Natural killer cell (primary cell): ENCODE measurements around the gene SCGB3A2. TPM values are rescaled to one million over a fixed set of nuclear protein-coding genes. Genes with fewer than 3 reads are reported as not detected.

Experiments used
- ATAC-seq, 3 donors: fragments of 150-1000 bp in 2 of 3; fragments of 200-7000 bp in 1 of 3; cut with Tn5 transposase; 1 replicate in 1 of 3; 2 replicates in 2 of 3; pipeline ENCODE4 v1.10.0; 2021; ENCODE audit warnings: mild to moderate bottlenecking in 2 of 3, moderate library complexity in 2 of 3
- DNase-seq, 2 donors: peaks; one replicate each; pipeline versions ENCODE4 v3.0.0 to v3.0.0-alpha.2; 2013 to 2021; ENCODE audit warnings: mixed read lengths in 1 of 2
- H3K27ac ChIP-seq: one replicate; pipeline ENCODE4 v1.5.1; 2013; ENCODE audit warnings: mild to moderate bottlenecking, low read length
- H3K27me3 ChIP-seq: one replicate; pipeline ENCODE4 v1.6.1; 2013; ENCODE audit warnings: low read length; ENCODE audit not compliant: control insufficient read depth, insufficient read depth
- H3K36me3 ChIP-seq: one replicate; pipeline ENCODE4 v1.6.1; 2013; ENCODE audit warnings: low read length; ENCODE audit not compliant: control insufficient read depth, insufficient read depth
- H3K4me1 ChIP-seq: one replicate; pipeline ENCODE4 v1.6.1; 2013; ENCODE audit warnings: low read length; ENCODE audit not compliant: control insufficient read depth, insufficient read depth
- H3K4me3 ChIP-seq: one replicate; pipeline ENCODE4 v1.5.1; 2013; ENCODE audit warnings: low read length
- H3K9me3 ChIP-seq: one replicate; pipeline ENCODE4 v1.6.1; 2013; ENCODE audit warnings: low read length; ENCODE audit not compliant: control insufficient read depth, insufficient read depth
- H3K27ac Mint-ChIP-seq, 2 donors: one replicate each; pipeline ENCODE4 v1.8.0; 2022; ENCODE audit warnings: mild to moderate bottlenecking in 2 of 2, mixed read lengths in 2 of 2, moderate library complexity in 1 of 2
- H3K27me3 Mint-ChIP-seq, 2 donors: one replicate each; pipeline ENCODE4 v1.8.0; 2022; ENCODE audit warnings: low read depth in 2 of 2, mixed read lengths in 2 of 2
- H3K36me3 Mint-ChIP-seq: one replicate; pipeline ENCODE4 v1.8.0; 2022; ENCODE audit warnings: mixed read lengths
- H3K4me1 Mint-ChIP-seq, 2 donors: one replicate each; pipeline ENCODE4 v1.8.0; 2022; ENCODE audit warnings: mixed read lengths in 2 of 2
- H3K4me3 Mint-ChIP-seq: one replicate; pipeline ENCODE4 v1.8.0; 2022; ENCODE audit warnings: mild to moderate bottlenecking, moderate library complexity, mixed read lengths
- H3K9me3 Mint-ChIP-seq, 2 donors: one replicate each; pipeline ENCODE4 v1.8.0; 2022; ENCODE audit warnings: mixed read lengths in 2 of 2
- WGBS: methylation state at CpG from one replicate; pipeline ENCODE4 v1.1.7; 2013; ENCODE audit warnings: missing lambda C conversion rate; ENCODE audit not compliant: insufficient coverage; 5-methylcytosine and 5-hydroxymethylcytosine counted together
- intact Hi-C: fragments of 100-400 bp; cut with micrococcal nuclease; formaldehyde crosslinking; loops from one replicate; pipeline ENCODE4 v1.14.2; 2022
- total RNA-seq, 4 donors: library from RNA; stranded (reverse); fragments of 120-200 nt in 1 of 4; gene quantifications; one replicate each; pipeline versions ENCODE4 v1.2.3 to v1.2.4, GENCODE V29; 2013 to 2022
- TF ChIP-seq, protein P1 (sequence below): fragments of 200-600 bp; IDR thresholded peaks from one replicate; pipeline ENCODE4 v1.8.0; 2022; ENCODE audit warnings: antibody characterized with exemption

Gene SCGB3A2
- total RNA-seq, 3 donors from 2014 or later (not counting 1 experiment from before 2014, with no cell fraction given): 1.2 TPM; not detected in 2

DNA sequence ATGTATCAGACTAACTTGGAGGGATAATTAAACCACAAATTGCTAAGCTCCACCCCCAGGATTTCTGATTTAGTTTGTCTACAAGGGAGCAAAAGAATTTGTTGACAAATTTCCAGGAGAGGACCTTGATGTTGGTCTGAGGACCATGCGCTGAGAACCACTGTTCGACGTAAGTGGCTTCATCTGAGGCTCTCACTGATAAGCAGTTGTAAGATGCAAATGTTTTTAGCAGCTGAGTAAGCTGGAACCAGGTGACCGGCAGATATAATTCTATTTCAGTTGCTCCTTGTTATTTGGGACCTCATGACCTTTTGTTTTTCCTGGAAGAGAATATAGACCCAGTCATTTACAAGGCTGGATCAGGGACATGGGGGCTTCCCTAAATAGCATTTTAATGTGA, 32.9 kb upstream of the SCGB3A2 start:
- H3K27ac Mint-ChIP-seq: no peak overlapping the region
- H3K4me3 Mint-ChIP-seq: no peak overlapping the region
- no peaks in the 10 kb centered on the region for H3K9me3 Mint-ChIP-seq
- H3K36me3 ChIP-seq: no peaks in the 10 kb centered on the region
- WGBS: 94% methylated on average over 4 of the region's 4 CpGs
- no peak overlapping the region for H3K4me3 ChIP-seq
- intact Hi-C loops: no loop called here
- peaks cover 2% of the 10 kb centered on the region for H3K27me3 ChIP-seq
- no peaks in the 10 kb centered on the region for H3K36me3 Mint-ChIP-seq
- H3K27ac ChIP-seq: no peak overlapping the region
- no peaks in the 10 kb centered on the region for H3K4me1 Mint-ChIP-seq
- no peaks in the 10 kb centered on the region for H3K9me3 ChIP-seq
- DNase-seq (no peak), ATAC-seq (no peak)
- TF ChIP-seq, protein P1, sequence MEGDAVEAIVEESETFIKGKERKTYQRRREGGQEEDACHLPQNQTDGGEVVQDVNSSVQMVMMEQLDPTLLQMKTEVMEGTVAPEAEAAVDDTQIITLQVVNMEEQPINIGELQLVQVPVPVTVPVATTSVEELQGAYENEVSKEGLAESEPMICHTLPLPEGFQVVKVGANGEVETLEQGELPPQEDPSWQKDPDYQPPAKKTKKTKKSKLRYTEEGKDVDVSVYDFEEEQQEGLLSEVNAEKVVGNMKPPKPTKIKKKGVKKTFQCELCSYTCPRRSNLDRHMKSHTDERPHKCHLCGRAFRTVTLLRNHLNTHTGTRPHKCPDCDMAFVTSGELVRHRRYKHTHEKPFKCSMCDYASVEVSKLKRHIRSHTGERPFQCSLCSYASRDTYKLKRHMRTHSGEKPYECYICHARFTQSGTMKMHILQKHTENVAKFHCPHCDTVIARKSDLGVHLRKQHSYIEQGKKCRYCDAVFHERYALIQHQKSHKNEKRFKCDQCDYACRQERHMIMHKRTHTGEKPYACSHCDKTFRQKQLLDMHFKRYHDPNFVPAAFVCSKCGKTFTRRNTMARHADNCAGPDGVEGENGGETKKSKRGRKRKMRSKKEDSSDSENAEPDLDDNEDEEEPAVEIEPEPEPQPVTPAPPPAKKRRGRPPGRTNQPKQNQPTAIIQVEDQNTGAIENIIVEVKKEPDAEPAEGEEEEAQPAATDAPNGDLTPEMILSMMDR: no peak
- H3K27me3 Mint-ChIP-seq: peaks cover 17 to 53% of the 10 kb centered on the region in 2 donors
- no peaks in the 10 kb centered on the region for H3K4me1 ChIP-seq

DNA sequence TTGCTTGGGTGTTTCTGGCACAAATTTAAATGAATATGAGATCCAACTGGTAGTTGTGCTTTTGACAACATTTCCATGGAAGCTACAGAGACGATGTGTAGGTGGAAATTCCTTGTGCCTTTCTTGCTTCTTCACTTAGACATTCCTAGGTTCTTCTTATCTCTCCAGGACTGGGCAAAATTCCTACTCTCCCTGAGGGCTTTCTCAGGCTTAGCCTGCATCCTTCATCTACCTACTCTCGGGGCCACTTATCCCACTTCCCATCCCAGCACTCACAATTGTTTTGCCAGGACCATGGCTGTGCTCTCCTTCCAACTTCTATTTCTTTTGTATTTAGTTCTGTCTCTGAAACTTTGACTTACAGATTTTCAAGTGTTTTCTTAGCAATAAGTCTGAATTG, 29.3 kb upstream of the SCGB3A2 start:
- TF ChIP-seq, protein P1: no peak

DNA sequence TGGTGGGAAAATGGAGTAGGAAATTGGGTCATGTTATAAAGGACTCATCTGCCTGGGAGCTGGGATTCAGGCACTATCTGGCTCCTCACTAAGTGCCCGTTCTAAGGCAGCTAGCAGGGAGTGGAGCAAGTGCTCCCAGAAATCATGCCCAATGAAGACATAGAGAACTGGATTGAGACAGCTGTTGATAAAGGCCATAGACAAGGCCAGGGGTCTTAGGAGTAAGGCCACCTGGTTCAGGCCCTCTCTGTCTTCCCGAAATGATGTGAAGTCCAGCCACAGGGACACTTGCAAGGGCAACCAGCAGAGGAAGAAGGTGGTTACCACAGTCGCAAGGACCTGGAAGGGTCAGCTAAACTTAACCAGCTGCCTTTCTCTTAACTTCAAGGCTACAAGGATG, 26.9 kb upstream of the SCGB3A2 start:
- WGBS: 88% methylated on average over 3 of the region's 3 CpGs
- H3K4me1 Mint-ChIP-seq: no peaks in the 10 kb centered on the region
- intact Hi-C loops: no loop called here
- H3K27ac Mint-ChIP-seq: no peak overlapping the region
- DNase-seq: no peak
- H3K36me3 Mint-ChIP-seq: no peaks in the 10 kb centered on the region
- Histone ChIP-seq H3K9me3 (no peaks in the 10 kb centered on the region), H3K27ac (no peak overlapping the region), H3K27me3 (no peaks in the 10 kb centered on the region), H3K4me1 (no peaks in the 10 kb centered on the region), H3K4me3 (no peak overlapping the region), H3K36me3 (no peaks in the 10 kb centered on the region)
- H3K27me3 Mint-ChIP-seq: peaks cover 13 to 34% of the 10 kb centered on the region in 2 donors
- H3K9me3 Mint-ChIP-seq: no peaks in the 10 kb centered on the region
- no peak for ATAC-seq
- no peak overlapping the region for H3K4me3 Mint-ChIP-seq
- TF ChIP-seq, protein P1: no peak

More for the DNA sequence above, 29.3 kb upstream of the SCGB3A2 start:
- H3K4me1 ChIP-seq: no peaks in the 10 kb centered on the region
- Mint-ChIP-seq H3K27ac (no peak overlapping the region), H3K9me3 (no peaks in the 10 kb centered on the region), H3K36me3 (no peaks in the 10 kb centered on the region), H3K4me3 (no peak overlapping the region), H3K27me3 (peaks cover 15 to 40% of the 10 kb centered on the region in 2 donors), H3K4me1 (no peaks in the 10 kb centered on the region)
- no peaks in the 10 kb centered on the region for H3K36me3 ChIP-seq
- no peak for DNase-seq
- H3K4me3 ChIP-seq: no peak overlapping the region
- WGBS: 82% methylated on average over 2 of the region's 2 CpGs
- H3K9me3 ChIP-seq: no peaks in the 10 kb centered on the region
- no peak overlapping the region for H3K27ac ChIP-seq
- H3K27me3 ChIP-seq: no peaks in the 10 kb centered on the region
- no peak for ATAC-seq
- intact Hi-C loops: no loop called here

DNA sequence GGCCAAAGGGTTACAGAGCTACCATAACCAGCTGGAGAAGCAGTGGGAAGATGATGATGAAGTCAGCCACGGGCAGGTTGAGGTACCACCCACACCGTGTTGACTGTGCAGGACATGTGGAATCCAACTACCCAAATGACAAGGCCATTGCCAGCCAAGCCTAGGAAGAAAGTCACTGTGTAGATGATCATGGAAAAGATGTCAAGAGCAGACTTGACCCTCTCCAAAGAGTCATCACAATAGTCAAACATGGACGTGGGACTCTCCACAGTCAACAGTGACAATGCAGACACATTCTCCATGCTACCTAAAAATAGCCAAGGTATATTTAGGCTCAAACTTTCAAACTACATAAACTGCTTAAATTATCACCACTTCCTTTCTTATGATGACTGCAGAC, 26.1 kb upstream of the SCGB3A2 start:
- 69% methylated on average over 3 of the region's 3 CpGs for WGBS
- peaks cover 13 to 26% of the 10 kb centered on the region in 2 donors for H3K27me3 Mint-ChIP-seq
- Histone ChIP-seq H3K27ac (no peak overlapping the region), H3K4me3 (no peak overlapping the region), H3K36me3 (no peaks in the 10 kb centered on the region), H3K9me3 (no peaks in the 10 kb centered on the region), H3K4me1 (no peaks in the 10 kb centered on the region), H3K27me3 (no peaks in the 10 kb centered on the region)
- H3K27ac Mint-ChIP-seq: no peak overlapping the region
- DNase-seq (no peak), ATAC-seq (peak in 1 of 3 donors; percentile 17)
- peaks cover 0 to under 1% of the 10 kb centered on the region in 2 donors for H3K4me1 Mint-ChIP-seq
- H3K4me3 Mint-ChIP-seq: no peak overlapping the region
- H3K36me3 Mint-ChIP-seq: no peaks in the 10 kb centered on the region
- intact Hi-C loops: no loop called here
- no peaks in the 10 kb centered on the region for H3K9me3 Mint-ChIP-seq
- TF ChIP-seq, protein P1: no peak
